ENCODE measurements around the gene ST8SIA5.

Gene ST8SIA5

GRCh38 chr18:46716827-46717226 lies 40.0 kb downstream of the ST8SIA5 start:
- TF ChIP-seq YY1 (IDR thresholded peaks at IDR 0.05; ENCODE audit: low read depth) (no peak), REST (IDR thresholded peaks at IDR 0.05; ENCODE audit: low read depth) (no peak), MAX (IDR thresholded peaks at IDR 0.05) (no peak), TCF12 (IDR thresholded peaks at IDR 0.05; ENCODE audit: low read depth) (no peak), ZBTB7A (IDR thresholded peaks at IDR 0.05; ENCODE audit: low read depth) (no peak), CEBPB (IDR thresholded peaks at IDR 0.05) (no peak), FOXM1 (IDR thresholded peaks at IDR 0.05; ENCODE audit: borderline replicate concordance, low read depth) (no peak), TAF1 (IDR thresholded peaks at IDR 0.05; ENCODE audit: low read depth) (no peak), NFIC (IDR thresholded peaks at IDR 0.05) (no peak), EGR1 (IDR thresholded peaks at IDR 0.05) (no peak), USF1 (IDR thresholded peaks at IDR 0.05) (no peak), RAD21 (IDR thresholded peaks at IDR 0.05; ENCODE audit: low read depth) (no peak), CREB1 (IDR thresholded peaks at IDR 0.05; ENCODE audit: low read depth) (no peak), TEAD4 (IDR thresholded peaks at IDR 0.05) (no peak)

- TF ChIP-seq RAD21 (IDR thresholded peaks at IDR 0.05; ENCODE audit: low read depth) (no peak), EGR1 (IDR thresholded peaks at IDR 0.05) (no peak)
Measured at GRCh38 chr18:46716336-46716735, 40.5 kb downstream of the ST8SIA5 start.

GRCh38 chr18:46715062-46715461 lies 41.8 kb downstream of the ST8SIA5 start:
- TF ChIP-seq TEAD4 (IDR thresholded peaks at IDR 0.05) (no peak), EGR1 (IDR thresholded peaks at IDR 0.05) (no peak), MAX (IDR thresholded peaks at IDR 0.05) (no peak), CREB1 (IDR thresholded peaks at IDR 0.05; ENCODE audit: low read depth) (no peak), EP300 (IDR thresholded peaks at IDR 0.05; ENCODE audit: borderline replicate concordance) (no peak), USF1 (IDR thresholded peaks at IDR 0.05) (no peak), TCF12 (IDR thresholded peaks at IDR 0.05; ENCODE audit: low read depth) (no peak), TAF1 (IDR thresholded peaks at IDR 0.05; ENCODE audit: low read depth) (no peak), CEBPB (IDR thresholded peaks at IDR 0.05) (no peak), YY1 (IDR thresholded peaks at IDR 0.05; ENCODE audit: low read depth) (no peak), REST (IDR thresholded peaks at IDR 0.05; ENCODE audit: low read depth) (no peak), RAD21 (IDR thresholded peaks at IDR 0.05; ENCODE audit: low read depth) (no peak), ZBTB7A (IDR thresholded peaks at IDR 0.05; ENCODE audit: low read depth) (no peak), NFIC (IDR thresholded peaks at IDR 0.05) (no peak), FOXM1 (IDR thresholded peaks at IDR 0.05; ENCODE audit: borderline replicate concordance, low read depth) (no peak)

- TF ChIP-seq YY1 (IDR thresholded peaks at IDR 0.05; ENCODE audit: low read depth) (no peak), EP300 (IDR thresholded peaks at IDR 0.05; ENCODE audit: borderline replicate concordance) (no peak), REST (IDR thresholded peaks at IDR 0.05; ENCODE audit: low read depth) (no peak), MAX (IDR thresholded peaks at IDR 0.05) (no peak), TEAD4 (IDR thresholded peaks at IDR 0.05) (no peak), USF1 (IDR thresholded peaks at IDR 0.05) (no peak), RAD21 (IDR thresholded peaks at IDR 0.05; ENCODE audit: low read depth) (no peak)
Measured at GRCh38 chr18:46712406-46712805, 44.4 kb downstream of the ST8SIA5 start.
